Upper lobe of left lung (tissue), 4 donors: Measurements from ENCODE around the gene POU2F2.

Experiments used
- CTCF ChIP-seq, 6 experiments: fragments of 450-650 bp in 4 of 6; fragments of 200-600 bp in 2 of 6; sonication (generic) in 2 of 6; IDR thresholded peaks; one replicate each; pipeline ENCODE4 v1.5.1; 2016 to 2019; ENCODE audit warnings: antibody characterized with exemption in 6 of 6
- POLR2A ChIP-seq, 4 donors: fragments of 450-650 bp; IDR thresholded peaks; one replicate each; pipeline ENCODE4 v1.5.1; 2016 to 2017; ENCODE audit warnings: antibody characterized with exemption in 4 of 4, mild to moderate bottlenecking in 2 of 4

GRCh38 chr19:42054205-42054604, 78.0 kb downstream of the POU2F2 start:
- no peak for TF ChIP-seq CTCF (IDR thresholded peaks at IDR 0.05)
- no peak for TF ChIP-seq POLR2A (IDR thresholded peaks at IDR 0.05)
